ENCODE data around the gene FHIT.

Gene FHIT

GRCh38 chr3:60226912-60227311, 1024.3 kb downstream of the FHIT start:
- peak; percentile 28 for DNase-seq (ENCODE audit: low read depth, low spot score)

DNA sequence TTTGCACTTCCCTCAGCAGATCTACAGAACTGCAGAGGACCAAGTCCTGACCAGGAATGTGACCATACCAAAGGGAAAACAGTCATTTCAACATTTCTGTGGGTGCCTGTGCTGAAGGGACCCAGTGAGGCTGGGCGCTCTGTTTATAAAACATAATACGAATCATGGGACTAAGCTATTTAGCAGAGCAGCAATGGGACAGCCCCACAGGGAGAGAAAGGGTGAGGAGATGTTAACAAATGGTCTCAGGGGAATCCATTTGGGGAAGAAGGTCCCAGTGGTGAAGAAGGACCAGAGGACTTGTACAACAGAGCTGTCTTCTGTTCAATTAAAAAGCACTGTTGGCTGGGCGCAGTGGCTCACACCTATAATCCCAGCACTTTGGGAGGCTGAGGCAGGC, 1025.4 kb downstream of the FHIT start:
- DNase-seq (ENCODE audit: low read depth, low spot score): no peak

GRCh38 chr3:60220768-60221167, 1030.5 kb downstream of the FHIT start:
- no peak for DNase-seq (ENCODE audit: low read depth, low spot score)

DNA sequence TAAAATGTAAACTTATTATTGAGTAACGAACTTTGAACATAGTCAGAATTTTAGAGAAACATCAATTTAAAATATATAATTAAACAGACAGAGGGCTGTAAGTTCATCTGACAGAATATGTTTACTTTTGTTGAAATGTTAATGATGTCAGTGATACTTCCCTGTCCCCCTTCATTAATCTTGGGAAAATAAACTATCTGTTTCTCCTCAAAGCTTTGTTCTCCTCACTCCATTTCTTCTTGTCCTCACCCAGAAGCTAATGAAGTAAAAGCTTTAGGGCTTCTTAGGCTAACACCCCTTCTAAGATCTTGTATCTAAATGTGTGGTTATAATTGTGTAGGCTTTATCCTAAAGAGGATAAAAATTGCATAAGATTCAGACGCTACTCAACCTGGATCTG, 1031.8 kb downstream of the FHIT start:
- no peak for DNase-seq (ENCODE audit: low read depth, low spot score)

DNA sequence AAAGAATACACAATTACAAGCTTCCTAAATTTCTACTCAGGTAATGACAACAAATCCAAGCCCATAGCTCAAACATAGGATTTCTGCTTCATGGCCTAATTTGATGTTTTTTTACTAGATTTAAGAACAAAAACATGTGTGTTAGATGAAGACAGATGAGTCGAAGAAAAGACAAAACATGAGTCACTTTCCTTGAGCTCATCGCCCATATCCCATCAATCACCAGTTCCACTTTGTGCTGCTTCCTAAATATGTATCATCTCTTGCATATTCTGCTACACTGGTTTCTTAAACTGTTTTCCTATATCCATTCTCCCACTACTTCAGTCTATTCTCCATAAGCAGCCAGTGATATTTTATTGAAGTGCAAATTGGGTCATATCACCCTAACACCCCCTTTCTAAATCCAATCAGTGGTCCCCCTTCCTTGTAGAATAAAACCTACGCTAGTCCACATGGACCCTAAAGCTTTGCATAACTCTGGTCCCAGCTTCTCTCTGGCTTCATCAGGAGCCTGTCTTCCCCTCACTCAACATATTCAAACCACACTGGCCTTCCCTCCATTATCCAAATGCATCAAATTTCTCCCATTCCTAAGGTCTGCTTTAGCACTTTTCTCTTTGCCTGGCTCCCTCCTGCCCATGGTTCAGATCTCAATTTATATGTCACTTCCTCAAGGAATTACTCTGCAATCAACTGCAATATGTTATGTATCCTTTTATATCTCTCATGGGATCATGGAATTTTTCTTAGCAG, 1033.9 kb downstream of the FHIT start:
- no peak for DNase-seq (ENCODE audit: low read depth, low spot score)

DNA sequence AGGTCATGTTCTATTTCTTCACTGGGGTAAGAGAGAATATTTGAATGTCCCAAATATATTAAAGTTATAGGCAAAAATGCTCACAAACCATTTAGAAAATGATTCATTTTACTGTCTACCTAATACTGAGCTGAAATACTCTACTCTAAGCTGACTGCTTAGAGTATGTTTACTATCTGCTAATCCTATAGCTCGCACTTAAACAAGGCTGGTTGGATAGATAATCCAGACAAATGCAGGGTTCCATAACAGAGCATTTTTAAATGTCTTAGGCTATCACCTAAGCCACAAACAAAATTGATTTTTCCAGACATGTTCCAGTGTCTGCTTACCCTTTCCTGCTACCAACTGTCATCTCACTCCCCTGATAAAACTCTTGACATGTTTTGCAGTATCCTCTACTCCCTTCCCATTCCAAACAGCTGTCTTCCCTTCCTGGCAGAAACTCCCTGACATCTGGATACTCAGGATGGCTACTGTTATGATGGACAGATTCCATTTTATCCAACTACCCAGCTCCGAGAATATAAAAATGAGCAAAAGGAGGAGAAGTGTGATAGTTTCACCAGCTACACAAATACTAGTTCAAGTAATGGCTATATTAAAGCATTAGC, 1034.7 kb downstream of the FHIT start:
- DNase-seq (ENCODE audit: low read depth, low spot score): no peak

- DNase-seq (ENCODE audit: low read depth, low spot score): peak; percentile 49
These were observed 1035.3 kb downstream of the FHIT start for GRCh38 chr3:60215946-60216345.

- no peak for DNase-seq (ENCODE audit: low read depth, low spot score)
These were observed 1043.3 kb downstream of the FHIT start for GRCh38 chr3:60207905-60208304.

- peak; percentile 38 for DNase-seq (ENCODE audit: low read depth, low spot score)
These were observed 1045.0 kb downstream of the FHIT start for GRCh38 chr3:60206206-60206605.

DNA sequence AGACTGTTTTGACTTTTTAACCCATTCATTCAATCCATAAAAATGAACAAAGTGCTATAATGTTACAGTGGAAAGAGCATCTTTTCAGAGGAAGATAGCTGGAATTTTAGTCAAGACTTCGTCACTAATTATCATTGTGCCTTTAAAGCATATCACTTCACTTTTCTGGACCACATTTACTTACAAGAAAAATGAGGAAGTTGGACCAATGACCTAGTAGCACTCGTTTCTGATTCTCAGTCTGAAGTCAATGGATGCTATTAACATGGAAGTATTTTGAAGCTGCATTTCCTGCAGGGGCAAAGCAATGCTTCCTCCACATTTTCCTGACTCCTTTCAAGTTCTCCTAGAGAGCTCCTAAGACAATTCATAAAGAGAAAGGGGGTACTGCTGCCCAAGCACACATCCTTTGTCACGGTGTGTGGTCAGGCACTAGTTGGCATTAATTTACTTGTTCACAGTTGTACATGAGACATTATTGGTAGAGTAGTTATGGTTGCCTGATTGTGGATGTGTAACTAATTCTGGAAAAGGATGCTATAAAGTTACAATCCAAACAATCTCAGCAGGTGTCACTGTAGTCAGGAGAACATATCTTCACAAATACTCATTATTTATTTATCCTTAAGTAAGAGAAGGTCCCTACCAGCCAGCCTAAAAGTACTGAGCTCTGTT, 1049.1 kb downstream of the FHIT start:
- no peak for DNase-seq (ENCODE audit: low read depth, low spot score)

- peak; percentile 11 for DNase-seq (ENCODE audit: low read depth, low spot score)
These were observed 1051.9 kb downstream of the FHIT start for GRCh38 chr3:60199306-60199705.

- no peak for DNase-seq (ENCODE audit: low read depth, low spot score)
These were observed 1053.0 kb downstream of the FHIT start for GRCh38 chr3:60198179-60198720.

DNA sequence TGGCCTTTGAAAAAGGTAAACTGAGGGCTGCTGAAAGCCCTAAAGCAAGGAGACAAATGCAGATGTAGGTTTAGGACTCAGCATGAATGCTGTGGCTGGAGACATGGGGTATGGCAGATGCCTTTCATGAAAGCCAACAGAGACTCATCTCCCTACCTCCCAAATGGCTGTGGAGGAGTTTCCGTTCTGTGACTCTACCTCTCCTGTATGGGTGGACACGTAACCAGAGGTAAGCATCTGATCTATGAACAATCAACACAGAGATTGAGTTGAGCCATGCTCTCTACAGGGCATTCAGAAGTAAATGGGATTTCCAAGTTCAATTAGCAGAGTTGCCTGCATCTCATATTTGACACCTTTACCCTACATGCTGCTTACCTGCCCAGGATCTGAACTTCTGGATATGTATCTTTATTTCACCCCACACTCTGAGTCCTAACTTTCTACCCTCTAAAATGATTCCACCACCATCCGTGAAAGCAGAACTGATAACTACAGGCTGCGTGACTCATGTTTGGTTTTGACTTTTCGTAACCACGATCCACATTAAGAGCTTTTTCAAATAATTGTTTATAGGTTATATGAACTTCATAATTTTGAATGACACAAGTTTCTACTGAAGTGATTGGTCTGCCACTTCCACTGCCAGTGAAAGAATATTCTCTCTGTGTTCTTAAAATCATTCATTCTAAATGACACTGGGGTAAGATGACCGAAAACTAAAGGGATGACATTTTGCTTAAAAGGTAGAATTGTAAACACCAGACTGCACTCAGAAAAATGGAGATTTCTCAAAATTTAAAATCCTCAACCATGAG, 1058.7 kb downstream of the FHIT start:
- no peak for DNase-seq (ENCODE audit: low read depth, low spot score)

DNA sequence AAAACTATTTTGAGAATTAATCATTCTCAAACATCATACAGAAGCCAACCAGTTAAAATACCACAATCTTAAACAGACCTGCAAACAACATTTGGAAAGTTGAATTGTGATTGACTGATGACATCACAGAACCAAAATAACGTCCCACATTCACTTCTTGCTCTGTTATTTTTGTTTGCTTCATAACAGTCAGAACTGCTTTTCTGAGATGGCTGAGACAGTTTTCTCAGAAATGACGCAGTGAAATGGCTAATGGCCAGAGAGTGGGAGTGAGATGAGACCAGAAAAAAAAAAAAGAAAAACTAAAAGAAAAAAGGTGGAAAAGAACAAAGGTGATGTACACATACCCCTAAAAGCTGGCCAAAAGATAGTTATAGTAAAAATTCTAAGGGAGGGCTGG, 1061.2 kb downstream of the FHIT start:
- no peak for DNase-seq (ENCODE audit: low read depth, low spot score)

DNA sequence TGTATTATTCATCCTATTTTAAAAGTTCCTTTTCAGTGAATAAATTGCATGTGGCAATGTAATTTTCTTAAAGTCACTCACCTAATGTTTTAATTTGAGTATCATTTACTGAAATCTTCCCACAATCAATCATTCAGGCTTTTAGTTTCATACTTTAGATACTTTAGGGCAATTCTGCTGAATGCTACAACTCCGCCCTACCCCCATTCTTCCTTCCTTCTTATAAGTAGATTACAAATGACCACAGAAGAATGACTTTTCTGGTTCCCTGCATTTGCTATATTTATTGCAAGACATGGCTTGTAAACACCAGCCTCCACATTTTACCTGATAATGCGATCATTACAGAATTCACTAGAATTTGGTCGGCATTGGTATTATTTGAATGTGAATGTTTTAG, 1061.9 kb downstream of the FHIT start:
- no peak for DNase-seq (ENCODE audit: low read depth, low spot score)

DNA sequence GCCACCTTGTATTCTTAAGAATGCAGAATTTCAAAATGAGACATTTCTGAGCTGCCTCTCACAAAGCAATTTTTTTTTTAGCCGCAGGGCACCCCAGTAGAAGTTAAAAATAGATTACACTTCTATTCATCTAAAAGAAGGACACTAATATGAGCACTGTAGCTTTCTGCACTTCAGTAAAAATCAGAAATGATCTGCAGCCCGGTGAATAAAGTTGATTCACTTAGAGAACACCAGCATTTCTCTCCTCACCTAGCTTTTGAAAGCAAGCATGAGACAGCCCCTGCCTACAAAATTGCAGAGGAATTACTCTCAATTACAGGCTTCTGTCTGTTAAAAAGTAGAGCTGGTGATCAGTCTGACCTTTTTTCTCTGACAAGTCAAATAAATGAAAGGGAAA, 1062.4 kb downstream of the FHIT start:
- no peak for DNase-seq (ENCODE audit: low read depth, low spot score)

- peak; percentile 19 for DNase-seq (ENCODE audit: low read depth, low spot score)
These were observed 1063.9 kb downstream of the FHIT start for GRCh38 chr3:60187343-60187742.

GRCh38 chr3:60186359-60186758, 1064.9 kb downstream of the FHIT start:
- no peak for DNase-seq (ENCODE audit: low read depth, low spot score)

DNA sequence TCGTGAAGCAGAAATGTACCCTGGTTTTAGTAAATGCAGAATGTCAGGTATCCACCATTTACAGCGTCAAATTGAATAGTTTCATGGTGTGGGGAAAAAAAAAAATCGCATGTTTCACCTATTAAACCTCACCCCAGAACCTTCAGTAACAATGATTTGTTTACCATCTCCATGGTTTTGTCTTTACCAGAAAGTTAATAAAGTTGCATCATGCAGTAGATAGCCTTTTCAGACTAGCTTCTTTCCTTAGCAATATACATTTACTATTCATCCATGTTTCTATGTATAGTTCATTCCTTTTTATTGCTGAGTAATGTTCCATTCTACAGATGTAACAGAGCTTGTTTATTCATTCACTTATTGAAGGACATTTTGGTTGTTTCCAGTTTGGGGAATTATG, 1066.1 kb downstream of the FHIT start:
- no peak for DNase-seq (ENCODE audit: low read depth, low spot score)

- DNase-seq (ENCODE audit: low read depth, low spot score): no peak
These were observed 1068.6 kb downstream of the FHIT start for GRCh38 chr3:60182697-60183096.

GRCh38 chr3:60178931-60179653, 1072.2 kb downstream of the FHIT start:
- DNase-seq (ENCODE audit: low read depth, low spot score): no peak

Measured in astrocyte of the hippocampus (primary cell).